NCI-H446 treated with DMSO at 0.1 percent for 48 hours (cell line): ENCODE data around the gene EDRF1.

Experiments
- DNase-seq: peaks from one replicate; lab custom pipeline; 2025; lab: John Stamatoyannopoulos, UW

Gene EDRF1

DNA sequence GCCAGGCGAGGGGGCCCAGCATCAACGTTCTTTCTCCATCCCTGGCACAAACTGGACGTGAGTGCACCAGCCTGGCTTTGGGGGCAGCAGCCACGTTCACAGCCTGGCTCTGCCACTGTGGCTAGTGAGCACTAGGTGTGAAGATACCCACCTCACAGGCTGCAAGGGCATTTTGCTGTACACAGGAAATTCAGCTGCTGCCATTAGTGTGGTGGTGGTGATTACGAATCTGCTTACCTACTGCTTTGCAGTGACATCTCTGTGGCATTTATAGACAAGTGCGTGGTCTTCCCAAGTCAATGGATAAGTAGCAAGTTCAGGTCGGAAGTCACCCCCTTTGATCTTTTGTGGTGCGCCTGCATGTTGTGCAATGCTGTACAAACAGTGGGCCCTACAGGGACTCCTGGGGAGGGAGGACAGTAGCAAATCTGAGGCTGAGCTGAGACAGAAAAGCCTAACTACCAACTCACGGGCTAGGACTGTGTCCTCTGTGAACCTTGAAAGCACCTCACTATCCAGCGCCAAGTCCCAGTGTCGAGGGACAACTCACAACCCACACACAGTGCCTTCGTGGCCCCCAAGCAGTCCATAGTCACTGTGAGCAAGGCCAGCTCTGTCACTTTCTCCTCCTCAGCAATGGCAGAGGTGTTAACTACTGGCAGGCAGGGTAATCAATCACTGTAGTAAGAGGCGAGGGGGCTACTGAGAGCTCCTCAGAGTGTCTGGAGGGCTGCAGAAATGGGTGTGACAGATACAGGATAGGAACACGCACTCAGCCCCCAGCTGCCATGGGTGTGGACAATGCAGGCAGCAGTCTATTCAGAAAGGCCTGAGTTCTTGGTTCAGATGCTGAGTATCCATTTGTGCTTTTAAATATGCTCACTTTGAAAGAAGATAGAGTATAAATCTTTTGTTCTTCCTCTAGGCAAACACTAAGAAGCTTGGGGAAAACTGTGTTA lies 73.1 kb downstream of the EDRF1 start:
- no peak for DNase-seq

DNA sequence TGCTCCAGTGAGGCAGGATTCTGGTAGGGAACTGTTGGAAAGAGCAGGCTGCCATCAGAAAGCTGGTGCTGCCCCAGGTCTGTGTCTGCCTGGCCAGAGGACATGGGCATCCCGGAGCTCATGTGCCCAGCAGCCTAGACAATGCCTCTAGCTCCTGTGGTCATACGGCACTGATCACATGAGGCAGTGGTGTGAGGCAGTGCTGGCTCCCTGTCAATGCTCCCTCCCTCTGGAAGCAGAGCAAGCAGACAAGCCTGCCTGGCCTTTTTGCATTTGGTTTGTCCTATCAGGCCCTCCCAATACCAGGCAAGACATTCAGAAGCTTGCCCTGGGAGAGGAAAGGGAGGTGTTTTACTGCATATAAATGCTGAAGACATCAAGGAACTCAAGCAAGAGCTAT lies 75.6 kb downstream of the EDRF1 start:
- no peak for DNase-seq

DNA sequence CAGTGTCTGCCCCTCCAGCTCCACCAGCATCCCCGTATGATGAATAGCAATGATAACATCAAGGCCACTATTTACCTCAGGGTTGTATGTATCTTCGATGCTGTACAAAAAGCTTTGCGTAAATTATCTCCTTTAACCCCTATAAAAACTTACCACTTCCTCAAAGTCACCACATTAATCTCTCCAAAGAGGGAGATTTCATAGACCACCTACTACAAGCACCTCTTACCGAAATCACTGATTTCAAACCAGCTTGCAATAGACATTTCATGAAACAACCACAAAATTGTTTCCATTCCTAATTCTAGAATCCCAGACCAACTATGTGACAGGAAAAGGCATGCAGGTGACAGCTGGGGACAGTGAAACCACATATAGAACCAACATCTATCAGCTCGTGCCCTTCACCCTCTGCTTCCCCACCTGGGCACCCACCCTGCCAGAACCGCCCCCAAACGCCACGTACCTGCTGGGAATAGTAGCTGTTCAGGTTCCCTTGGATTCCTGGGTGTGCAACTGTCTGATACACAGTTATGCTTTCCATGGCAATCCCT lies 76.2 kb downstream of the EDRF1 start:
- DNase-seq: no peak

DNA sequence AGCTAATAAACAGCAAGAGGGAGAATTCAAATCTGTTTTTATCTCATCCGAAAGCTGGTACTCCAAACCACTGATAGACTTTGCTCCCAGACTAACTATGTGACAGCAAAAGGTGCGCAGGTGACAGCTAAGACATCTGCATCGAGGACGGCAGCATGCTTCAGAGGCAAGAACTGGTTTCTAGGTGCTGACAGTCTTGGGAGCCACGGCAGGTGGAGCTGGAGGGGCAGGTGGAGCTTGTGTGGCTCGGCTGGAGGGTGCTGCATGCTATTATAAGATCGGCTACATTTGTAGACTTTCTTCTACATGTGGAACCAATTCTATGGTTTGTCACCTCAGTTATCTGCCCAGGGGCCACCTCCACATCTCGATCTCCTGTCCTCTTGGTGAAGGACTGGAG lies 77.9 kb downstream of the EDRF1 start:
- no peak for DNase-seq

DNA sequence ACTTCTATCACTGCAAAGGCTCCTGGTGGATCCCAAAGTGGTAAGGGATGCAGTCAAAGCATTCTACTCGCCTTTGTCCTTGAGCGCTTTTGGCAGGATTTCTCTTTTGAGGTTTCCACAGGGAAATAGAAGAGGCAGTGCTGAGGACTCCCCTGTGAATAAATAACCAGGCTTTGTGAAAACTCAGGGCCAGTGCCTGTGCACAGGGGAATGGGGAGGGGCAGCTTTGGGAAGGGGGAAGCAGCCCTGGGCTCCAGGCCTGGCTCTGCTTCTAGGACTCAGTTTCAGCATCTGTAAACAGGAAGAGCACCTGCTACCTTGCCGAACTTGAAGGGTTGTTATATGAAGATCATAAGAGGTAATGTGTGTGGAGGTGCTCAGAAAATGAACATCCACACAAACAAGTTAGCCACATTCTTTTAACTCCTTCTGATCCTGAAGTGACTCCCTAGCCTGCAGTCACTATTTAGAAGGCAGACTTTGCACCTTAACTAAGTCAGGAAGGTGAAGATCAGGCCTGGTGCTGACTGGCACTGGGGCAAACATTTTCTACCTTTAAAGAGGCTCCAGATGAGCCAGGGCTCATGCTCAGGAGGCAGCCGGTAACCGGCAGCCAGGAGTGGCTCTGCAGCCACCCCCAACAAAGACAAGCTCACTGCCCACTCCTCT lies 78.6 kb downstream of the EDRF1 start:
- DNase-seq: no peak

DNA sequence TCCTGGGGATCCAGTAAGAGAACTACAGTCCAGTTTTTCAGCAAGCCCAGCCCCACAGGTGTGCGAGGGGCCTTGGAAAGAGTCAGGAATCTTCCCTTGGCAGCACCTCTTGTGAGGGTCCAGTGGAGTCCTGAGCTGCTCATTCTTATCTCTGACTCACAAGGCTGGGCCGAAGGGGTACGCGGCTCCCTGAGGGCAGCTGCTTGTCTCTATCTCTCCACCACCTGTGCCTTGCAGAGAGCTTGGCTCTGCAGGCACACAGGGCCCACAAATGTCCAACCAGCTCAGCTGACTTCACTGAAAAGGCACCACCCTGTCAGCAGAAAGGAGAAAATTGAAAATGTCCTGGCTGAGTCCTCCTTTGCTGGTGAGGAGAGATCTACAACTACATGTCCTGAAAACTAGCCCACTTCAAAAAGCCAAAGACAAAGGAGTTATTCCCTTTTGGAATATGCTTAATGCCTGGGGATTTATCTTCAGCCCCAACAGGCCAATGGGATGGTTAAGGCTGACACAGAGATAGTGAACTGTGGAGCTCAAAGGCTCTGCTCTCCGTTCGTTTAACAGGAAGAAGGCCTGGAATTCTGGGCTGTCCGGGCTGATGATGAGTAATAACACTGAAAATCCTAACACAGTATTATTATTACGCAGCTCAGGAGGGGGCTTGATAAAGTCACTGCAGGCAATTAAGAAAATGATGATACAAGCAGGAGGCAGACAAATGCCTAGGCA lies 80.1 kb downstream of the EDRF1 start:
- no peak for DNase-seq

DNA sequence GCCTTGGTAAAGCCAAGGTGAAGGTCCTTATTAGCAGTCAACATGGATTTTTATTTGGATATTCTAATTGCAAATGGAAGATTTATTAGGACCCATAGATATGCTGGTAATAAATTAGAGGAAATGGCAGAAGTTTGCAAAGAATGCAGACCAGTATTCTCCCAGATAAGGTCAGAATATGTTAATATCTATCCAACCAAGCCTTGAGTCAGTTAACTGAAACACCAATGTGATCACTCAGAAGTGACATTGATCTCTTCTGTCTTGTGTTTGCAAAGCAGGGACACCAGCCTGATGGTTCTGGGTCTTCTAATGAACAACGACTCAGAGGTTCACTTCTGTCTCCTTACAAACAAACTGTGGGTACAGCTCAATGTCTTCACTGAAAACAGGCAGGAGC lies 82.1 kb downstream of the EDRF1 start:
- DNase-seq: no peak

DNA sequence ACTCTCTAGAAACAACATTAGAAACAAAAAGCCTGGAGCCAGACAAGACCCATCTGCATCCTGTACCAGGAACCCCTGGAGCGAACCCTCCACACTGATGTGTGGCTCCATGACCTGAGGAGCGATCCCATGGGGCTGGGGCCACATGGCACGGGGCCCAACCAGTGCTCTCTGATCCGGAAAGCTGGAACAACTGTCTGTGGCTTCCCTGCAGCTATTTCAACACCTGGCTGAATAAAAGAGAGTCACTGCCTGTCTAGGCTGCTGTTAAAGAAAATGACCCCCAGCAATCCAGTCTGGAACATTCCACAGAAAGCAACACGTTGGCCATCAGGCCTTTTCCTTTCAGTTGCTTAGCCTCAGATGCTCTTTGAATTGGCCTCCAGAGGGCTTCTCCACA lies 82.6 kb downstream of the EDRF1 start:
- DNase-seq: no peak

DNA sequence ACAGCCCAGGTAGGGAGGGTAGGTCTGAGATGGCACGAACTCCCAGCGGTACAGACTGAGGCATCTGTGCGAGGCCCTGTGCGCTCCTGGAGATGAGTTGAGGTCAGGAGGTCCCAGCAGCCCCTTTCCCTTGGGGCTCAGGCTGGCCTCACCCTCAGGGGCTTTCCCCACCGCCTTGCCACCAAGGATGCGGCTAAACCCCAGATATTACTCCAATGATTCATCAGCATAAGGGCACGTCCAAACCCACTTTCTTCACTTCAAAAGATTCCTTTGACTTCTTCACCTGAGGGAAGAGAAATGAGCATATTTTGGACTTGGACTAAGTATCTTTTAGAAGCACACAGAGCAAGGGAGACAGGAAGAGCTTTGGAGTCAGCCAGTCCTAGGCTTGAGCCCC lies 83.2 kb downstream of the EDRF1 start:
- no peak for DNase-seq

DNA sequence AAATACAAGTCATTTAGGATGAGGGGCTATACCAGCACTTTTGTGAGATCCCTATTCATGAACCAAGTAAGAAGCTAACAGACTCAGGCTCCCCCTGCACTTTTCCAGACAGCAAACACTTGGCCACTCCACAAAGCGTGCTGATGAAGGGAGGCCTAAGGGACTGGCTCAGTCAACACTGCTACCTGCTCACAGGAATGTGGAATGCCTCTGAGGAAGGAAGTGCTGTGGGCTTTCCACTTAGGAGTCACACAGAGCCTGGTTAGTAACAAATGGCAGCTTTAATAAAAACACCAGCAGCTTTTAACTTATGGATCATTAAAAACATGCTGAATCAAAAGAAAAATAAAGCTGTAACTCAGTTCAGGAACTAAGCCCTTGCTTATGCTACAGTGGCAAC lies 88.5 kb downstream of the EDRF1 start:
- no peak for DNase-seq

DNA sequence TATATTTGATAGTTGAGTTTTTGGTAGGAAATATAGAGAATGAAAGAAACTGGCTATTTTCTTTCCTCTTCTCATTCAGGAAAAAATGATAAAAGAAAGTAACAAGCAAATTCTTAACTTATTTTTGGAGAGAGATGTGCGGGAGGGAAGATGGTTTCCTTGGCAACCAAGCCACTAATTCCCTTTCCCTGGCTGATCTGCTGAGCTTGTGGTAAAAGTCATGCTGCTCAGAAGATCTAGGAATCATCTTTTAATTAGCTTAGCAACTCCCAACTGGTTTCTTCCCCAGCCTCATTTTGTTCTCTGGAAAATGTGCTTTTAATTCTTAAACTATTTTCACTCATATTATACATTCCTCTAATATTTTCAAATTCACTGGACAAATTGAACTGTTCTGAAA lies 91.7 kb downstream of the EDRF1 start:
- no peak for DNase-seq

DNA sequence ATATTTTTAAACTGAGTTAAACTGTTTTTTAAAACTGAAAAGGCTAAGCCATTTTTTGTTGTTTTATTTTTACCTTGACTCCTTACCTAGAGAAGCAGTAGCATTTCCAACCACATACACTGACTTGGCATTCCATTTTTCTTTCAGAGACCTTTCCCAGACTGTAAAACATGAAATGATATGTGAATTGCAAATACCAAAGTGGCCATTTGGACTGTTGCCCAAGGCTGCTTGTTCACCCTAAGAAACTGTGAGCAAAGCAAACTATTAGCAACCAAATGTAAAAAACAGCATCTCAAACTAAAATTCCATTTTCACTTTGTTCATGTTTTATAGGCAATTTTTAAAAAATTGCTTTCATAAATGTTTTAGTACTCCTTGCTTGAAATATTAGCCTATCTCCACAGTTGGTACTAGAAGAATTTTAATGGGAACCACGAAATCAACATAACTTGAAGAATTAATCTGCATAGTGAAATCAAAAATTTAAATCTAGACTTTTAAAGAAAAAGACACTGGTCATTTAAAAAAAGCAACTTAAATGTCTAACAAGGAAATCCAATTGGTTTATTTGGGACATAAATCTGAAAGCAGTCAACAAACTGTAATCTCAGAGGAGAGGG lies 92.7 kb downstream of the EDRF1 start:
- no peak for DNase-seq
